Body of pancreas (tissue), 4 donors: ENCODE data around the gene SERPINF2. TPM values are rescaled to one million over a fixed set of nuclear protein-coding genes. Genes with fewer than 3 reads are reported as not detected.
"Not testable (repeated sequence)": the region's sequence is repeated elsewhere in the genome, so short reads cannot be mapped to it uniquely, and the experiment has no call there.

Source experiments
- ATAC-seq: fragments of 150-250 bp; one replicate; pipeline ENCODE4 v1.9.1; 2016
- DNase-seq, 4 donors: peaks; one replicate each; pipeline ENCODE4 v3.0.0-alpha.2; 2019
- H3K27ac ChIP-seq, 4 donors: fragments of 200-600 bp; sonication (generic); 1 replicate in 3 of 4; 2 replicates in 1 of 4; pipeline versions ENCODE4 v1.5.1 to v1.6.1; 2016 to 2019; ENCODE audit warnings: mild to moderate bottlenecking in 1 of 4, mixed read lengths in 1 of 4, moderate library complexity in 1 of 4
- H3K27me3 ChIP-seq, 2 donors: fragments of 200-600 bp; sonication (generic); one replicate each; pipeline ENCODE4 v1.6.0; 2016; ENCODE audit warnings: mild to moderate bottlenecking in 1 of 2
- H3K36me3 ChIP-seq, 2 donors: fragments of 200-600 bp; sonication (generic); replicated peaks in 1 of 2; 2 replicates each; pipeline ENCODE4 v1.5.1; 2016; ENCODE audit warnings: low read depth in 2 of 2; ENCODE audit not compliant: insufficient read depth in 1 of 2
- H3K4me1 ChIP-seq: fragments of 200-600 bp; sonication (generic); one replicate; pipeline ENCODE4 v1.6.0; 2016
- H3K4me3 ChIP-seq, 2 donors: fragments of 200-600 bp; sonication (generic); 1 replicate in 1 of 2; 2 replicates in 1 of 2; pipeline ENCODE4 v1.5.1; 2016 to 2019
- H3K9me3 ChIP-seq, 3 donors: fragments of 200-600 bp; sonication (generic); 1 replicate in 2 of 3; 2 replicates in 1 of 3; pipeline ENCODE4 v1.5.1; 2016
- CTCF ChIP-seq, 7 experiments: fragments of 450-650 bp in 4 of 7; fragments of 200-600 bp in 3 of 7; sonication (generic) in 3 of 7; IDR thresholded peaks; one replicate each; pipeline ENCODE4 v1.5.1; 2016 to 2019; ENCODE audit warnings: antibody characterized with exemption in 7 of 7
- POLR2A ChIP-seq, 3 donors: fragments of 450-650 bp; IDR thresholded peaks; one replicate each; pipeline ENCODE4 v1.6.1; 2016; ENCODE audit warnings: antibody characterized with exemption in 3 of 3, mild to moderate bottlenecking in 2 of 3
- WGBS, 2 donors: methylation state at CpG; one replicate each; pipeline ENCODE4 v1.1.5; 2017; 5-methylcytosine and 5-hydroxymethylcytosine counted together
- intact Hi-C: fragments of 100-400 bp; cut with DNase I; formaldehyde crosslinking; loops from one replicate; pipeline ENCODE4 v1.15.1; 2023
- total RNA-seq, 2 donors: library from RNA; depleted of rRNA; stranded (reverse); fragments of >200 nt; gene quantifications; one replicate each; pipeline ENCODE4 v1.1.0, GENCODE V29; 2016

SERPINF2 gene
- 1 to 10 TPM; 5.9 to 8.8 TPM for total RNA-seq

- no peak within 1 kb of the TSS for H3K27ac ChIP-seq
- no peak within 1 kb of the TSS for H3K4me3 ChIP-seq
- ATAC-seq (no peak), DNase-seq (no peak)
- no peaks in the 10 kb centered on the region for H3K36me3 ChIP-seq
- H3K4me1 ChIP-seq = no peaks in the 10 kb centered on the region
- intact Hi-C loops = no loop called here
- TF ChIP-seq CTCF (IDR thresholded peaks at IDR 0.05) (no peak), POLR2A (IDR thresholded peaks at IDR 0.05) (no peak)
- WGBS, 2 donors = 52 to 57% methylated on average over 7 to 10 of the region's 10 CpGs
- H3K9me3 ChIP-seq = no peaks in the 10 kb centered on the region
- no peaks in the 10 kb centered on the region for H3K27me3 ChIP-seq
Measured at GRCh38 chr17:1742371-1743087, at the start of gene SERPINF2. SERPINF2 (plus strand) TSS chr17:1742871; CDS start chr17:1744996, 2,125 bp downstream.

GRCh38 chr17:1693339-1693738 is 49.3 kb upstream of the SERPINF2 start:
- 87 to 92% methylated on average over 7 of the region's 7 CpGs for WGBS, 2 donors
- Histone ChIP-seq H3K27me3 (no peaks in the 10 kb centered on the region), H3K4me3 (no peak overlapping the region), H3K9me3 (no peaks in the 10 kb centered on the region), H3K4me1 (no peaks in the 10 kb centered on the region), H3K36me3 (no peaks in the 10 kb centered on the region), H3K27ac (no peak overlapping the region)
- no peak for DNase-seq
- intact Hi-C loops = no loop called here
- ATAC-seq = no peak
- TF ChIP-seq CTCF (IDR thresholded peaks at IDR 0.05) = no peak
- TF ChIP-seq POLR2A (IDR thresholded peaks at IDR 0.05) = no peak

- Histone ChIP-seq H3K4me1 (no peaks in the 10 kb centered on the region), H3K4me3 (no peak overlapping the region), H3K27me3 (no peaks in the 10 kb centered on the region), H3K27ac (no peak overlapping the region), H3K36me3 (no peaks in the 10 kb centered on the region), H3K9me3 (no peaks in the 10 kb centered on the region)
- TF ChIP-seq CTCF (IDR thresholded peaks at IDR 0.05) = no peak
- TF ChIP-seq POLR2A (IDR thresholded peaks at IDR 0.05) = no peak
- ATAC-seq (no peak), DNase-seq (no peak)
- 78 to 81% methylated on average over 8 of the region's 8 CpGs for WGBS, 2 donors
- intact Hi-C loops = no loop called here
Measured at GRCh38 chr17:1695365-1695764, 47.3 kb upstream of the SERPINF2 start.

GRCh38 chr17:1697681-1698080 is 45.0 kb upstream of the SERPINF2 start:
- no peak overlapping the region for H3K27ac ChIP-seq
- DNase-seq = no peak

GRCh38 chr17:1699891-1700290 is 42.8 kb upstream of the SERPINF2 start:
- H3K9me3 ChIP-seq, H3K27me3 ChIP-seq, DNase-seq, H3K27ac ChIP-seq, H3K36me3 ChIP-seq, ATAC-seq, H3K4me1 ChIP-seq, H3K4me3 ChIP-seq, intact Hi-C loops: not testable (repeated sequence)
- WGBS, 2 donors = 64 to 76% methylated on average over 2 to 5 of the region's 5 CpGs

More at GRCh38 chr17:1697681-1698080, 45.0 kb upstream of the SERPINF2 start:
- ATAC-seq = no peak
- Histone ChIP-seq H3K36me3 (no peaks in the 10 kb centered on the region), H3K9me3 (no peaks in the 10 kb centered on the region), H3K4me3 (no peak overlapping the region), H3K27me3 (no peaks in the 10 kb centered on the region), H3K4me1 (no peaks in the 10 kb centered on the region)
- intact Hi-C loops = no loop called here
- TF ChIP-seq CTCF (IDR thresholded peaks at IDR 0.05) = no peak
- TF ChIP-seq POLR2A (IDR thresholded peaks at IDR 0.05) = no peak
- WGBS, 2 donors = 46 to 54% methylated on average over 5 of the region's 5 CpGs
